Large intestine (tissue), 12 donors: ENCODE data around the gene CASP6. TPM values are rescaled to one million over a fixed set of nuclear protein-coding genes. Genes with fewer than 3 reads are reported as not detected.

ENCODE experiments used
- DNase-seq, 2 donors: peaks; one replicate each; pipeline versions ENCODE4 v3.0.0 to v3.0.0-alpha.2; 2013
- H3K27ac ChIP-seq: one replicate; pipeline ENCODE4 v1.5.1; 2013; ENCODE audit warnings: low read length
- H3K27me3 ChIP-seq: 2 replicates; pipeline ENCODE4 v1.6.1; 2013; ENCODE audit warnings: low read length; ENCODE audit not compliant: control insufficient read depth, insufficient read depth
- H3K36me3 ChIP-seq: 2 replicates; pipeline ENCODE4 v1.6.1; 2013; ENCODE audit warnings: low read length; ENCODE audit not compliant: control insufficient read depth, insufficient read depth
- H3K4me1 ChIP-seq: one replicate; pipeline ENCODE4 v1.6.1; 2013; ENCODE audit warnings: low read length; ENCODE audit not compliant: control insufficient read depth, insufficient read depth
- H3K4me3 ChIP-seq: one replicate; pipeline ENCODE4 v1.5.1; 2013; ENCODE audit warnings: low read length
- H3K9me3 ChIP-seq: one replicate; pipeline ENCODE4 v1.6.1; 2013; ENCODE audit warnings: mild to moderate bottlenecking, low read depth, low read length, moderate library complexity; ENCODE audit not compliant: control insufficient read depth
- WGBS: methylation state at CpG from one replicate; pipeline ENCODE4 v1.1.5; 2013; ENCODE audit warnings: low lambda C conversion rate; ENCODE audit not compliant: insufficient coverage; 5-methylcytosine and 5-hydroxymethylcytosine counted together
- long read RNA-seq, 11 donors: transcript quantifications; one replicate each; lab custom pipeline, GENCODE V29; 2026
- polyA plus RNA-seq: library from polyadenylated mRNA; unstranded; fragments of 120-200 nt; gene quantifications from one replicate; pipeline ENCODE4 v1.2.1, GENCODE V29; 2013

The CASP6 gene
- polyA plus RNA-seq, result 108 TPM
- long read RNA-seq, donor 1, transcript CASP6-201 (7 exons, 1,548 nt), result major isoform, 15 of 16 reads
- long read RNA-seq, donor 1, partial matches to known transcripts, result 0 of 16 reads
- long read RNA-seq, donor 1, other reads (novel, unspliced or antisense), result 0 of 16 reads
- long read RNA-seq, donor 2, transcript CASP6-201 (7 exons, 1,548 nt), result major isoform, 35 of 54 reads
- long read RNA-seq, donor 2, transcript CASP6-206 (3 exons, 892 nt), result minor isoform, 5 of 54 reads
- long read RNA-seq, donor 2, partial matches to known transcripts, result 12 of 54 reads
- long read RNA-seq, donor 2, other reads (novel, unspliced or antisense), result 0 of 54 reads
- long read RNA-seq, donor 3, transcript CASP6-201 (7 exons, 1,548 nt), result major isoform, 56 of 76 reads
- long read RNA-seq, donor 3, partial matches to known transcripts, result 5 of 76 reads
- long read RNA-seq, donor 3, other reads (novel, unspliced or antisense), result 11 of 76 reads
- long read RNA-seq, donor 4, transcript CASP6-201 (7 exons, 1,548 nt), result major isoform, 10 of 10 reads
- long read RNA-seq, donor 4, partial matches to known transcripts, result 0 of 10 reads
- long read RNA-seq, donor 4, other reads (novel, unspliced or antisense), result 0 of 10 reads
- long read RNA-seq, donor 5, transcript CASP6-201 (7 exons, 1,548 nt), result major isoform, 16 of 16 reads
- long read RNA-seq, donor 5, partial matches to known transcripts, result 0 of 16 reads
- long read RNA-seq, donor 5, other reads (novel, unspliced or antisense), result 0 of 16 reads
- long read RNA-seq, donor 6, transcript CASP6-201 (7 exons, 1,548 nt), result major isoform, 38 of 40 reads
- long read RNA-seq, donor 6, partial matches to known transcripts, result 0 of 40 reads
- long read RNA-seq, donor 6, other reads (novel, unspliced or antisense), result 0 of 40 reads
- long read RNA-seq, donor 7, transcript CASP6-201 (7 exons, 1,548 nt), result major isoform, 17 of 17 reads
- long read RNA-seq, donor 7, partial matches to known transcripts, result 0 of 17 reads
- long read RNA-seq, donor 7, other reads (novel, unspliced or antisense), result 0 of 17 reads
- long read RNA-seq, donor 8, transcript CASP6-201 (7 exons, 1,548 nt), result major isoform, 59 of 70 reads
- long read RNA-seq, donor 8, transcript CASP6-206 (3 exons, 892 nt), result minor isoform, 5 of 70 reads
- long read RNA-seq, donor 8, partial matches to known transcripts, result 0 of 70 reads
- long read RNA-seq, donor 8, other reads (novel, unspliced or antisense), result 5 of 70 reads
- long read RNA-seq, donor 9, transcript CASP6-201 (7 exons, 1,548 nt), result major isoform, 36 of 45 reads
- long read RNA-seq, donor 9, partial matches to known transcripts, result 0 of 45 reads
- long read RNA-seq, donor 9, other reads (novel, unspliced or antisense), result 9 of 45 reads
- long read RNA-seq, donor 10, transcript CASP6-201 (7 exons, 1,548 nt), result major isoform, 58 of 73 reads
- long read RNA-seq, donor 10, partial matches to known transcripts, result 5 of 73 reads
- long read RNA-seq, donor 10, other reads (novel, unspliced or antisense), result 6 of 73 reads
- long read RNA-seq, donor 11, transcript CASP6-201 (7 exons, 1,548 nt), result major isoform, 34 of 35 reads
- long read RNA-seq, donor 11, partial matches to known transcripts, result 0 of 35 reads
- long read RNA-seq, donor 11, other reads (novel, unspliced or antisense), result 0 of 35 reads

DNA sequence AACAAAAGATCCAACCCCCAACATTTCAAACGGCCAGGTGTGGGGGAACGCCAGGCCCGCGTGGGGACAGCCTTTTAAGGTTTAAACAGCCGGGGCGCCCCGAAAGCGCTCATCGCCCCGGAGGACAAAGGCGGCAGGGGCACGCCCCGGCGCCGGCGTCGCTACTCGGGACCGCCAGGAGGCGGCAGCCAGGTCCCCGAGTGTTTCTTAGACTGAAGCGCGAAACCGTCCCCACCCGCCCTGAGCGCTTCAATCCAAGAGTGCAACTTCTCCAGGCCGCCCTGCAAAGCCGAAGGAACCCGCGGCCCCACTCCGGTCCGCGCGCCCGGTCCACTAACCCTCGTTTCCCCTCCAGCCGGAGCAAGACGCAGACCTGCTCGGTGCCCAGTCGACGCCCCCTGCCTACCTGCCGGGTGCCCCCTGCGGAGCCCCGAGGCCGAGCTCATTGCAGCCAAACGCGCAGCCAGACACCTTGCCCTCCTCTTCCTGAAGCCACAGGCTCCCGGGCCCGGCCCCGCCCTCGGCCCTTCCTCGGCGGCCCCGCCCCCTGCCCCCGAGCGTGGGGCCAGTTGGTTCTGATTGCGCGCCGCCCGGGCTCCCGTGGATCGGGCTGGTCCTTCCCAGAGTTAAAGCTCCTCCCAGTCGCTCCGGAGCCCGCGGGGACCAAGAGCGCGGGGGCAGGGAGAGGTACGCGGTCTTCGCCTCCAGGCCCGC is at the start of gene CASP6:
TSS of gene CASP6 (minus strand) at position 496 of the 714 bp plus-strand sequence. CDS start at position 446, 50 bp downstream.
- no peaks in the 10 kb centered on the region for H3K27me3 ChIP-seq
- H3K36me3 ChIP-seq, result peaks cover 13% of the 10 kb centered on the region
- WGBS, result no CpG with 5 or more reads among the region's 72 CpGs
- H3K4me3 ChIP-seq, result peak within 1 kb of the TSS; percentile 90
- H3K27ac ChIP-seq, result peak within 1 kb of the TSS; percentile 98
- DNase-seq, result peak; percentile 83 to 94
- no peaks in the 10 kb centered on the region for H3K9me3 ChIP-seq
- peaks cover 35% of the 10 kb centered on the region for H3K4me1 ChIP-seq

DNA sequence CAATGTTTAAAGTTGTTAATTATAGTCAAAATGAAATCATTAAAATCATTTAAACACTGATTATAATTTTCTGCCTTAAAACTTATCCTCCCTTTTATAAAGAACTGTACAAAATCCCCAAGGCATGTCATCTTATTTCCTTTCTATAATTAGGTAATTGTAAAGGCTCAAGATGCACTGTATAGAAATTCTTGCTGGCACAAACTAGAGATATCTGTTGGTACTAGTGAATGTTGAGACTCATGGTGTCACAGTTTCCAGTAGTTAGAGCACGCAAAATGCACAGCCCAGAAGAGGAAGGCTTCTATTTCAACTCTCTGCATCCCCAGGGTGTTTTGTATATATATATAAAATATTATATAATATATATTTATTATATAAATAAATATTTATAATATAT is 49.3 kb upstream of the CASP6 start:
- no peak overlapping the region for H3K27ac ChIP-seq
- no peaks in the 10 kb centered on the region for H3K4me1 ChIP-seq
- no peaks in the 10 kb centered on the region for H3K27me3 ChIP-seq
- peaks cover 3% of the 10 kb centered on the region for H3K36me3 ChIP-seq
- no peak overlapping the region for H3K4me3 ChIP-seq
- no peaks in the 10 kb centered on the region for H3K9me3 ChIP-seq
- no CpG with 5 or more reads among the region's 1 CpG for WGBS
- no peak for DNase-seq

DNA sequence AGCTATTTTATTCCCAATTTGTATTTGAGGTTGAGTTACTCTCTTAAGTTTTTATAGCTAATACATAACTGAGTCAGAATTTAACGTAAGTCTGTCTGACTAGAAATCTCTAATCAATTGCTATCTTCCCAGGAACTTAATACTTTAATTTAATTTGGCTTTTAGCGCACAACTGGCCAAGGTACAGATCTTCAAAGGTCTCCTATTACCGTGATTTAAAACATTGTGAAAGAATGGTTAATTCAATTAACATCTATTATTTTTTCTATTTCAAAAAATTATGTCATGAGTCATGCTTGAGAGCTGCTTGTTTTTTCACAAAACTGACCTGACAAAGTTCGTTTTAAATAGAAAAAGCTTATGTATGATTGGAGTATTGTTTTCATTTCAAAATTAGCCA is 48.6 kb upstream of the CASP6 start:
- Histone ChIP-seq H3K27ac (no peak overlapping the region), H3K4me3 (no peak overlapping the region), H3K4me1 (no peaks in the 10 kb centered on the region), H3K27me3 (no peaks in the 10 kb centered on the region), H3K36me3 (peaks cover 3% of the 10 kb centered on the region), H3K9me3 (no peaks in the 10 kb centered on the region)
- DNase-seq, result no peak
- WGBS, result 100% methylated on average over 2 of the region's 4 CpGs

DNA sequence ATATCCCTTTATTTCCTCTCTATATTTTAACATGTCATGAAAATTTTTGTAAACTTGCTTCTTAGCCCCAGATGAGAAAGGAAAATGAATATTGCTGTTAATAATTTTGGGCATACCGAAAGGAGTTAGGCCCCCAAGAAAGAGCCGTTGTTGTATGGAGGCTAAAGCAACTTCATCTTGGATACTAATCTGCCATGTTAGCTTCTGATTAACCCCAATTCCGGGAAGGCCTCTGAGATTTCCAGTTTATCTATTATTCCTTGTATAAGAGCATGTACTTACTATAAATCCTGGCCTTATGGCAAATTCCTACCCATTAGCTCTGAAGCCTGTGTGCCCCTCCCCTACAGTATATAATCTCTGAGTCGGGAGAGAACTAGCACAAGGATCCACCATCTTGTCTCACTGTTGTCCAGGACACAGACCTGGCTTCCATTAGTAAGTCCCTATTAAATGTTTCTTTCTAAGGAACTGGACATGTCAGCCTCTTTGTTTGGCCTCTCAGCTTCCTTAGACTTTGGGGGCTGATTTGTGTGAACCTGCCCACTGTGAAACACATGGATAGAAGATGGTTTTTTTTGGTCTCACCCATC is 47.5 kb upstream of the CASP6 start:
- peaks cover 5% of the 10 kb centered on the region for H3K36me3 ChIP-seq
- no peaks in the 10 kb centered on the region for H3K4me1 ChIP-seq
- no peak overlapping the region for H3K27ac ChIP-seq
- DNase-seq, result no peak
- H3K4me3 ChIP-seq, result no peak overlapping the region
- WGBS, result 100% methylated on average over 1 of the region's 4 CpGs
- H3K9me3 ChIP-seq, result no peaks in the 10 kb centered on the region
- H3K27me3 ChIP-seq, result no peaks in the 10 kb centered on the region

DNA sequence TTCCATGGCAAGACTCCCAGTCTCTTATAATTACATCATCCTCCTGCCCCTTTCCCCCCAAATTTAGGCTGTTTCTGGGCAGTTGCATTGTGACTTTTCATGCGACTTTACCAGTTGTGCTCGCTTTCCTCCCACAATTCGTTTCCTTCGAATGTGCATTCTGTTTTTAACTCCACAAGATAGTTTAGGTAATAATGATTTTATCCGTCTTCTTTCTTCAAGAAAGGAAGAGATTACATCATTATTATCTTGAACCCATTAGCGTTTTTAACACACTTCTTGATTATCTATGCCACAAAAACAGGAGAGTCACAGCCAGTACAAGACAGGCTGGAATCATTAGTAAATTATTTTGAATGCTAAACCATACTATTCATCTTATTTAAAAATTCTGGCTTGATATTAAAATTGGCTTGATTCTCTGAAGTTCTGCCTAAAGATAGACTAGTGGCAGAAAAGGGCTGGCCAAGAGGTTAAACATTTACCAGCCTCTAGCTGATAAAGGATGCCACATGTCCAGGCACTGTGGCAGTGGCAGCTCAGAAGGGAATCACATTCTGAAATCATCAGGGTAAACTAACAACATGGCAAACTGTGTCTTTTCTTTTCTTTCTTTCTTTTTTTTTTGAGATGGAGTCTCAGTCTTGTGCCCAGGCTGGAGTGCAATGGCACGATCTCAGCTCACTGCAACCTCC is 46.3 kb upstream of the CASP6 start:
- no peak overlapping the region for H3K4me3 ChIP-seq
- no peaks in the 10 kb centered on the region for H3K4me1 ChIP-seq
- 91% methylated on average over 4 of the region's 7 CpGs for WGBS
- H3K9me3 ChIP-seq, result no peaks in the 10 kb centered on the region
- H3K27me3 ChIP-seq, result no peaks in the 10 kb centered on the region
- H3K27ac ChIP-seq, result no peak overlapping the region
- peaks cover 5% of the 10 kb centered on the region for H3K36me3 ChIP-seq
- DNase-seq, result no peak

DNA sequence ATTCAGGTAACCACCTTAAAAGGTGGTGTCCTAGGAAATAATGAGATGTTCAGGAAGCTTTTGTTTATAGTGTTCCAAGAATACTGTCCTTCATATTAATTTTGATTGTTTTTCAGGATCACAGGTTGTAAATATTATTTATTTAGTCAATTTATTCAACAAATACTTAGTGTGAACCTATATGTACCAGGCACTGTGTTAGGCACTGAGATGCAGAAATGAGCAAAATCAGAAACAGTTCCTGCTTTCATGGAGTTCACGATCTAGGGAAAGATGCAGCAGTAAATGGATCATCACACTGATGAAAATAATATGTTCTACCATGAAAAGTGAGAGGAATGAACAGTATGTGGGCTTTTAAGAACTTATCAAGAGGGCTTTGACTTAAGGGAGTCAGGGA is 44.9 kb upstream of the CASP6 start:
- no peak overlapping the region for H3K27ac ChIP-seq
- H3K36me3 ChIP-seq, result peaks cover 8% of the 10 kb centered on the region
- no peaks in the 10 kb centered on the region for H3K4me1 ChIP-seq
- DNase-seq, result no peak
- no peaks in the 10 kb centered on the region for H3K27me3 ChIP-seq
- no peaks in the 10 kb centered on the region for H3K9me3 ChIP-seq
- no peak overlapping the region for H3K4me3 ChIP-seq
- 100% methylated on average over 1 of the region's 1 CpG for WGBS

DNA sequence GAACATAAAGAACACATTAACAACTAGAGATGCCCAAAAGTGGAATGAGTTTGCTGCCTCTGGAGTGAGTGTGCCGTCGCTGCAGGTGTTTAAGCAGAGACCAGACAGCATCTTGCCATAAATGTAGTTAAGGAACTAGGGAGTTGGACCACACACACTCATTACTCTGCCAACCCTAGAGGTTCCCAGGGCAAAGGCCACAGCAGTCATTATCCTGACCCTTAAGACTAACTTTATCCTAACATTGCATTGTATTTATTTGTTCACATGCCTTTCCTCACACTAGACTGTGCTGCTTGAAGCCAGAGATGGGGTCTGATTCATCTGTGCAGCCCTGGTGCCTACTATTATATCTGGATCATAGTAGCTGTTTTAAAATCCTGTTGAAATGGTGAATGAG is 43.5 kb upstream of the CASP6 start:
- Histone ChIP-seq H3K4me3 (no peak overlapping the region), H3K9me3 (no peaks in the 10 kb centered on the region), H3K36me3 (peaks cover 8% of the 10 kb centered on the region), H3K4me1 (no peaks in the 10 kb centered on the region), H3K27ac (no peak overlapping the region), H3K27me3 (no peaks in the 10 kb centered on the region)
- WGBS, result no CpG with 5 or more reads among the region's 2 CpGs
- no peak for DNase-seq

DNA sequence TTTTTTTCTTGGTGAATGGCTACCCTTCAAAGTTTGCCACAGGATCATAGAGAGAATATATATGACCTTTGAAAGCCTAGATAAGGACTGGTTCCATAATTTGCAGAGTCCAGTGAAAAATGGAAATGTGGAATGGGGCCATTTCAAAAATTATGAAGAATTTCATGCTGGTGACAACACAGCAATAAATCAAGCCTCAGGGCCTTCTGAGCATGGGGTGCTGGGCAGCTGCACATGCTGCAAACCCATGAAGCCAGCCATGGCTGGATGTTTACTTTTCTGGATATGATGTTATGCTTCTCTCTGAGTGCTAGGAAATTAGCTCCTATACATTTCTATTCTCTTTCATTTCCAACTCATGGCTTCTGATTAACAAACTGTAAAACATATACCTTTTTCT is 42.6 kb upstream of the CASP6 start:
- Histone ChIP-seq H3K27me3 (no peaks in the 10 kb centered on the region), H3K36me3 (peaks cover 8% of the 10 kb centered on the region), H3K27ac (no peak overlapping the region), H3K4me3 (no peak overlapping the region), H3K4me1 (no peaks in the 10 kb centered on the region), H3K9me3 (no peaks in the 10 kb centered on the region)
- no peak for DNase-seq

DNA sequence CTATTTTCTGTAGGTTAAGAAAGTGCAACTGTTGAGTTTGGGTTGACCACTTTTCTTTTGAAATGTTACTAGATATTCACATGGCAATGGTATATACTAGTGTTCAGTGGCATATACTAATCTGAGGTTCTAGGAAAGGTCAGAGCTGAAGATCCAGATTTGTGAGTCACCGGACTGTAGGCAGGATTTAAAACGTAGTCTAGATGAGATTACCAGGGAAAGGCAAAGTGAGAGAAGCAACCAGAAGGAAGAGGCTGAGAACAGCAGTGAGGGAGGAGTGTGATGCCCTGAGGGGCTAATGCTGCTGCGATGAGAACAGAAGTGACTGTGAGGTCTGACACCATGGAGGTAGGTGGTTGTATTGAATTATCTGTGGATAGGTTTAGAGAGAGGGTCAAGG is 36.3 kb upstream of the CASP6 start:
- Histone ChIP-seq H3K27ac (no peak overlapping the region), H3K4me1 (peaks cover 24% of the 10 kb centered on the region), H3K27me3 (no peaks in the 10 kb centered on the region), H3K4me3 (no peak overlapping the region), H3K36me3 (peaks cover 3% of the 10 kb centered on the region), H3K9me3 (no peaks in the 10 kb centered on the region)
- WGBS, result no CpG with 5 or more reads among the region's 3 CpGs
- no peak for DNase-seq
